ENCODE data around the gene CGB8. TPM values are rescaled to one million over a fixed set of nuclear protein-coding genes. Genes with fewer than 3 reads are reported as not detected.

Gene CGB8
- total and polyA plus RNA-seq, 10 of the 15 experiments (the other 5 are each of a cell fraction or from before 2014, with no cell fraction given), result not detected

DNA sequence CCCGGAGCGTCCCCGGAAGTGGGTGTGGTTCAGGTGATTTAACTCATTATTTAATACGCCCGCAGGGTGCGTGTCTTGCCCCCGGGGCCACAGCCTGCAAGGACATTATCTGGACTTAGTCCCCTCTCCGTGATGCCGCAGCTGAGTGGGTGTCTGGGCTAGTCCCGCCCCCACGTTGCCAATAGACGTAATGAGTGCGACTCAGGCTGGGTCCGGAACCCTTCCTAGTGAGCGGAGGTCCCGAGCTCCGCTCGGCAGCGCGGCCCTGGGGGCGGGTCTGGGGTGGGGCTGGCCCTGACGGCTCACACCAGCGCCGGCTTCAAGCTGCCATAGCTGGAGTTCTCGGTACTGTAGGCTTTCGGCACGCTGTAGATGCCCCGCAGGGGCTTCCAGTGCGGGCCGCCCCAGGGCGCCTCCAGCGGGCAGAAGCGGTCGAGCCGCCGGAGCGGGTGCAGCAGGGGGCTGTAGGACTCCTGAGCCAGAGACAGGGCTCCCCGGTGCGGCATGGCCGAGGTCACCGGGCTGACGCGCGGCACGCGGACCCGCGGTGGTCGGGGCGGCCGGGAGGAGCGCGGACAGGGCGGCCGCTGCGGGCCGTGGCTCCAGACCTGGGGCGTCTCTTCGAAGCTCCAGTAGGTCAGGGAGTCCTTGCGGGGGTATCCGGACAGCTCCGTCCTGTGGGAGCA, 31.1 kb downstream of the CGB8 start (continued):
- peak in 1 of 2 experiments; percentile 33; a peak in 1 of 4 replicates for TF ChIP-seq BHLHE40 (IDR thresholded peaks at IDR 0.05; ENCODE audit: borderline replicate concordance in 1 of 2, low read depth in 2 of 2, low read length in 1 of 2)
- TF ChIP-seq RUNX3 (IDR thresholded peaks at IDR 0.05; ENCODE audit: low read length), result 0 out of 2 replicates have a peak, but pooled peaks have one; percentile 7
- TF ChIP-seq GATAD2B (conservative IDR thresholded peaks at IDR 0.05; ENCODE audit: low read depth), result peak; percentile 53; the same call in 1 of the 2 replicates
- 0 out of 2 replicates have a peak, but pooled peaks have one; percentile 5 for TF ChIP-seq NR2C1 (IDR thresholded peaks at IDR 0.05)
- TF ChIP-seq IKZF1 (conservative IDR thresholded peaks at IDR 0.05), result 0 out of 2 replicates have a peak, but pooled peaks have one; percentile 50

DNA sequence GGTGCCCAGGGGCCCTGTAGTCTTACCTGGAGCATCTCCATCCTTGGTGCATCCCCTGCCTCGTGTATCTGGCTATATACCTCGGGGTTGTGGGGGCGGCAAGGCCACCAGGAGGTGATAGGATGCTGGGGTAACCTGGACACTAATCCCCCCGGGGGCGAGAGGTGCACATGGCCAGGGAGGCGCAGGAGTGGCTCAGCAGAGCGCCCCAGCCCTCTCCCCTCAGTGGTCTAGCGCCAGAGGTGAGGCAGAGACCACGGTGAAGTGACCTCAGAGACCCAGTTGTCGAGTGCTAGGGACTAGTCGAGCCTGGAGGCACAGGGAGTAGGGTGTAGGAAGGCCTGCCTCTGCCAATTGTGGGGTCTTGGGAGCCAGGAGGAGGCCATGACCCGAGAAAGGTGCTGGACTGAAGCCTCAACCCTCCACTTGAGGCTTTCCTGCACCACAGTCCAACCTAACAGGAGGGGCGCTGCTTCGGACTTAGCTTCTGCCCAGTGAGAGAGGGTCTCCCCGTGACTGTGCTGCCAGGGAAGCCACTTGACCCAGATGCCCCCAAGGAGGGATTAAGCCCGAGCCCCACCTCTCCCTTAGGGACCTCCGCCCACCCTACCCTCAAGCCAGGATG, 31.8 kb downstream of the CGB8 start, which contains the start of gene LHB:
LHB (minus strand) TSS at position 51 of the 625 bp plus-strand sequence; CDS start at position 41, 10 bp downstream.
- Histone ChIP-seq H3K27me3 (replicated peaks in 1 of 2; ENCODE audit: control insufficient read depth in 2 of 2, insufficient read depth in 2 of 2, low read length in 1 of 2) (no peaks in the 10 kb centered on the region), H3K27ac (ENCODE audit: control insufficient read depth, insufficient read depth) (no peak within 1 kb of the TSS), H3K9ac (ENCODE audit: control insufficient read depth, insufficient read depth, low read length) (no peak within 1 kb of the TSS), H3K4me1 (ENCODE audit: control insufficient read depth, insufficient read depth, low read length) (peaks cover 15% of the 10 kb centered on the region), H3K4me3 (peak within 1 kb of the TSS; percentile 58; the same call in 1 of the 2 replicates), H3K9me3 (replicated peaks; ENCODE audit: control insufficient read depth, insufficient read depth, low read length) (no peaks in the 10 kb centered on the region), H3K4me2 (ENCODE audit: control insufficient read depth, insufficient read depth) (peak within 1 kb of the TSS; percentile 82), H4K20me1 (ENCODE audit: control insufficient read depth, insufficient read depth) (no peaks in the 10 kb centered on the region), H2AFZ (ENCODE audit: control insufficient read depth, low read depth, low read length) (no peak within 1 kb of the TSS), H3K79me2 (ENCODE audit: control insufficient read depth, insufficient read depth, low read length) (no peaks in the 10 kb centered on the region), H3K36me3 (ENCODE audit: control insufficient read depth in 2 of 2, insufficient read depth in 2 of 2, low read length in 1 of 2) (peaks cover 0 to 6% of the 10 kb centered on the region in 2 experiments; a peak in 2 of 4 replicates)
- intact Hi-C loops (cut with micrococcal nuclease; ENCODE audit: unreplicated experiment) (no loop called here), in situ Hi-C loops (cut with MboI) (no loop called here)
- 57% methylated on average over 17 of the region's 17 CpGs for WGBS (ENCODE audit: insufficient coverage, insufficient replicate concordance, low lambda C conversion rate, missing lambda C conversion rate)
- FAIRE-seq, result no peak
- SMC1A ChIA-PET (ENCODE audit: uncharacterized antibody, unreplicated experiment), result no interaction called here
- no peak for ATAC-seq
- RAD21 ChIA-PET (ENCODE audit: unreplicated experiment), result no interaction called here
- no TSS peak for BruUV-seq (replicated peaks)
- no peak for DNase-seq (ENCODE audit: low read depth, low spot score)
- no peak for TF ChIP-seq CREB1 (IDR thresholded peaks at IDR 0.05; ENCODE audit: low read depth)
- TF ChIP-seq BACH1 (IDR thresholded peaks at IDR 0.05; ENCODE audit: borderline replicate concordance), result no peak
- TF ChIP-seq RUNX3 (IDR thresholded peaks at IDR 0.05; ENCODE audit: low read length), result no peak
- no peak for TF ChIP-seq ZNF274 (IDR thresholded peaks at IDR 0.05; ENCODE audit: insufficient read depth, insufficient read length)
- no peak for TF ChIP-seq ATF2 (IDR thresholded peaks at IDR 0.05; ENCODE audit: low read length)
- TF ChIP-seq E4F1 (IDR thresholded peaks at IDR 0.05; ENCODE audit: borderline replicate concordance, partially characterized antibody), result no peak
- TF ChIP-seq ZZZ3 (IDR thresholded peaks at IDR 0.05; ENCODE audit: control insufficient read depth, insufficient read length, low read depth), result no peak
- TF ChIP-seq, protein P1, sequence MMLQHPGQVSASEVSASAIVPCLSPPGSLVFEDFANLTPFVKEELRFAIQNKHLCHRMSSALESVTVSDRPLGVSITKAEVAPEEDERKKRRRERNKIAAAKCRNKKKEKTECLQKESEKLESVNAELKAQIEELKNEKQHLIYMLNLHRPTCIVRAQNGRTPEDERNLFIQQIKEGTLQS (IDR thresholded peaks at IDR 0.05; ENCODE audit: borderline replicate concordance, extremely low read depth, low read depth, low read length), result no peak
- TF ChIP-seq EGR1 (IDR thresholded peaks at IDR 0.05; ENCODE audit: borderline replicate concordance in 1 of 2, low read depth in 2 of 2, low read length in 2 of 2), result no peak
- CTCF ChIA-PET, result interaction anchor here (0.8 to 3.1 kb wide), 4 partner anchors 19 to 89 kb away, joined by 3 to 14 read pairs (median 4); partner anchors contain the start of genes GYS1 and RUVBL2
- POLR2A ChIA-PET, result no interaction called here

Data from GM12878 (cell line).